NCI-H510A treated with DMSO at 0.1 percent for 48 hours (cell line): ENCODE measurements around the gene KIAA1328.
A peak's percentile ranks its signal among the peaks of the same experiment; 100 is the strongest.

ENCODE experiments used
- DNase-seq: peaks from one replicate; lab custom pipeline; 2025; lab: John Stamatoyannopoulos, UW

KIAA1328 gene

DNA sequence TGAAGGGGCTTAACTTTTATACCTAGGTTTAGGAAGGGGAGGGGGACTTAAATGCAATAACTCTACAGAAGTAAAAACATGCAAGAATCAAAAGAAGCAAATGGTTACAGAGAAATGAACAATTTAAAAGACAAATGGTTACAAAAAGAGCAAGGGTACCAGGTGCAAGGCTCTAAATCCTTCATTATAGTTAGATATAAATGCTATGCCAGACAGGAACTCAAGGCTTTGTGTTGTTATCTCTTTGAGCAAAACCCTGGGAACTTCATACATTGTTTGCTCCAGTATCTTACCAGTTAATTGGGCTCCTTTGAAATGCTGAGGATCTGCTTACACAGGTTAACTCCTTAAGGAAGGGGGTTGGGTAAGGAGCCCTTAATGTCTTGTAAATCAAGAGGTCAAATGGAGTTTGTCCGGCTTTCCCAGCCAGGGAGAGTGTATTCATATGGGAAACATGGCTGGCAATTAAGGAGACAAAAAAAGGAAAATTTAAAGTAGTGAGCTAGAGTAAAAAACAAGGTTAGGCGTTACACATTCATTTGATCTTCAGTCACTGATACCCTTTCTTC lies 389.2 kb downstream of the KIAA1328 start:
- no peak for DNase-seq

DNA sequence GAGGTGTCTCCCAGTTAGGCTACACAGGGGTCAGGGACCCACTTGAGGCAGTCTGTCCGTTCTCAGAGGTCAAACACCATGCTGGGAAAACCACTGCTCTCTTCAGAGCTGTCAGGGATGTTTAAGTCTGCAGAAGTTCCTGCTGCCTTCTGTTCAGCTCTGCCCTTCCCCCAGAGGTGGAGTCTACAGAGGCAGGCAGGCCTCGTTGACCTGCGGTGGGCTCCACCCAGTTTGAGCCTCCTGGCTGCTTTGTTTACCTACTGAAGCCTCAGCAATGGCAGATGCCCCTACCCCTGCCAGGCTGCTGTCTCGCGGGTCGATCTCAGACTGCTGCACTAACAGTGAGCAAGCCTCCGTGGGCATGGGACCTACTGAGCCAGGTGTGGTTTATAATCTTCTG lies 390.3 kb downstream of the KIAA1328 start:
- no peak for DNase-seq

DNA sequence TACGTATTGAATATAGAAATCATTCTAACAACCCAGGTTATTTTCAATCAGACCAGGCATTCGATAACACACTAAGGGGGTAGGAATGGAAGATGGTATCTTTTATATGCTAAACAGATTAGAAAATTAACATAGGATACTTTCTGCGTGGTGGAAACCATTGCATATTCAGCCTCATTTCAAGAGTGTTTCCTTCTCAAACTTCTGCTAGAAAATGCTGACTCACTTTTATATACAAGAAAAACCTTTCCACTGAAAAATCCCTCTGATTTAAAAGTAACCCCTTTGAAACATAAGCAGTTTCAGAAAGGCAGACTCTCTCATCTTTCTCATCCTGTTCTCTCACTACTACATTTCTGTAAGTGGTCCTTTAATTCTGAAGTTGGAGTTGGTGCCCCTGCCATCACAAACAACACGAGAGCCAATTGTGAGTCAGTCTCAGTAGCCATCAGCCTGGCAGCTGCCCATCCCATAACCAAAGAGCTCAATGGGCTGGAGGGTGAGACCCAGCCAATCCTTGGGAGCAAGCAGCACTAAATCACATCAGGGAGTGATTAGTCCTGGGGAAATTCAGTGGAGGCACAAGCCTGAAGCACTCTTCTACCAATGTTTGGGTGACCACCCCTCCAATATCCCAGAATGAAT lies 393.5 kb downstream of the KIAA1328 start:
- DNase-seq, result no peak

DNA sequence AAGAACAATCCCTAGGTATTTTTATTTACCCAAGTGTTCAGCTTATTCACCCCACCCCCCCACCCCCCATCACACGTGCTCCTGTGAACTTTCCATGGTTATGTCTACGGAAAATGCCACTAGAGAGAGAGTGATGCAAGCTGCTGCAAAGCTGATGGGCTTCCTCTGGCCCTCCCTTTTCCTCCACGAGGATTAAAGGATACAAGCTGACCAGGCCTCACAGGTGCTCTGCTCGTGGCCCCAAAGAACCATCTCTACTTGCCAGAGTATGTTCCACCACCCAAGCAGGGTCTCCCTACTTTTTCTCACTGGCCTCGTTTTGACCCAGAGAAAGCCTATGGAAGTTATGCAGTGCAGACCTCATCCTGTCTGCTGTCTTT lies 394.1 kb downstream of the KIAA1328 start:
- peak; percentile 41 for DNase-seq

DNA sequence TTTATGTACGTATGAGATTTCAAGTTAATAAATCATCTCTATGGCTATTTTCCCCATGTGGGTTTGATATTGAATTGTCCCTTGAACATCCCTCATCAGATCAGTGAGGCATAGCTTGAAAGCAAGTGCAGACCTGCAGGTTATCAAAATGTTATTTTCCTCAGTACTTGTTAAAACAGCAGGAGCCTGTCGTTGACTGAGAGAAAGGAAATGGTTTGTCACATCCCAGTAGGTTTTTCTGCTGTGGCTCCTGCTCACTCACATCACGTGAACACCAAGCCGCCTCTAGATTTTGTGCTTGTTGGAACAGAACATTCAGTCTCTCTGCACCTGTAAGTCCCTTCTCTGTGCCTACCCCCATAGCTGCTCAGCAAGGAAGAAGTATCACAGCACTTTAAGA lies 396.4 kb downstream of the KIAA1328 start:
- DNase-seq, result peak; percentile 58

DNA sequence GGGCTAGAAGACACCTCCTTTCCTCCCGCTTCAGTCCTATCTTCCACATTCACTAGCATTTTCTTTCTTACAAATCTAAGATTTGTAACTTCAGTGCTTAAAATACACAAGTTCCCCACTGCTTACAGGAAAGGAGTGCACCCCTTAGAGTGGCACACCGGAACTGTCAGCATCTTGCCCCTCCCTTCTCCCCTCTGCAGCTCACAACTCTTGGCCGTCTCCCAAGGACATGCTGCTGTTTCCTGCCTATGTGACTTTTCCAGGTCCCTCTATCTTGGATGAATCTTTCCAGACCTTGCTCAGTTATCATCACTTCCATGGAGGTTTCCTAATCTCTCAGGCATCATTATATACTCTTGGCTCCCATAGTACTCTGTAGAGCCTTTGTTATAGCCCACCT lies 401.8 kb downstream of the KIAA1328 start:
- no peak for DNase-seq

DNA sequence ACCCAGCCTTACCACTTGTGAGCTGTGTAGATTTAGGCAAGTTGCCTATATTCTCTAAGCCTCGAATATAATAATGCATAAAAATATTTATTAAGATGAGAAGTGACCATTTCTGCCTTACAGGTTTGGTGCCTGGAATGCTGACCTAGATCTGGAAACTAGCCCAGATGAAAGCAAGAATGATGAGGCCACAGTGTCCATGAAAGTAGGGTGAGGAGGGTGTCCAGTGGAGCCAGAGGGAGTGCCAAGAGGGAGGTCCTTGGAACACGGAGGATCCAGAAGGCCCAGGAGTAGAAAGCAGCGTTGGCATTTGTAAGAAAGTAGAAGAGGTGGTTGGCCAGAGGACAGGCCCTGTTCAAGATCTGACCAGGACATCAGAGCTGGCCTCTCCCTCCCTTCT lies 402.3 kb downstream of the KIAA1328 start:
- DNase-seq, result no peak

DNA sequence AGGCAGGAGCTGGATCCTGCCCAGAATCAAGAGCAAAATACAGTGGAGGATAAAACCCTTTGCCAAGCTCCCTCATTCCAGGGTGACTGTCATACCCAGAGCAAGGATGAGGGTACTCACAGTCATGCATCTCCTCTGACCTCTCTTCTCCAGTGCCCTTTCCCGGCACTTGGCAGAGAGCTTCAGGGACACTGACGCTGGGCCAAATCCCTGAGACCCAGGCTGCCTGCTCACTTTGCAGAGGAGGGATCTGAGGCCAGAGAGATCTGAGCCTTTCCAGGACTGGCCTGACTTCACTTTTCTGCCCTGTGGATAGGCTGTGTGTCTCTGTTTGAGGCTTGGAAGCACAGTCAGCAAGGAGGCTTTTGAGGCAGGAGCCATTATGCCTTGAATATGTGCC lies 406.7 kb downstream of the KIAA1328 start:
- DNase-seq, result no peak

DNA sequence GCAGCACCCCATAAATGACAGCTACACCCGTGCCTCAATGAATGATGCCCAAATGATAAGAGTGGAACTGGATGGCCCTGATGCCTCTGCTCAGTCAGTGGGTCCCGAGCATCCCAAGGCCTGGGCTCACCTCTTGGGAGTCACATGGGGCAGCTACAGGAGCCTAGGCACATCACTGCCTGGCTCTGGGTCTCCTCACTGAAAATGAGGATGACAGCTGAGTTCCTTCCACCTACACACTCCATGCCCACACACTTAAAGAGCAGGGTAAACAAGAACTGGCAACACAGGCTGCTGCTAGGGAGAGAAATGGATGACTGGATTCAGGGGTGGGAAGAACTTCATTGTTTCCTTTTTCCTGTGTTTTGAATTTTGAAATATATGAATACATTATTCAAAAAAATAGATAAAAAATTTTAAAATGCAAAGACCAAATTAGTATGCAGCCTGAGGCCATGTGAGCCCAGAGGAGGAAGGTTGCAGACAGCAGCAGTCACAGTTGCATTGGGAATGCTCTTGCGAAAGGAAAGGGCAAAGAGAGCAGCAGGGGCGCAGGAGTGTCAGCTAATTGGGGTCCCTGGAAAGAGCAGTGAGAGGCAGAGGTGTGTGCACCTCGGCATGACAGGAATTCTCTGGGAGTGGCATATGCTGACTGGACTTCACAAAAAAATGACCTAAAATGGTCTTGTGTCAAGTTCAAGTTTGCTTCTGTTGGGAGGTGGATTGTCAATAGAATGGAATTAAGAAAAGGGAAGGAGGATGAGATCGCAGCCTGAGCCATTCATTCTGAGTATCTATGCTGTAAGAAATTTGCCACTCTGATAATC lies 409.6 kb downstream of the KIAA1328 start:
- peak; percentile 82 for DNase-seq

DNA sequence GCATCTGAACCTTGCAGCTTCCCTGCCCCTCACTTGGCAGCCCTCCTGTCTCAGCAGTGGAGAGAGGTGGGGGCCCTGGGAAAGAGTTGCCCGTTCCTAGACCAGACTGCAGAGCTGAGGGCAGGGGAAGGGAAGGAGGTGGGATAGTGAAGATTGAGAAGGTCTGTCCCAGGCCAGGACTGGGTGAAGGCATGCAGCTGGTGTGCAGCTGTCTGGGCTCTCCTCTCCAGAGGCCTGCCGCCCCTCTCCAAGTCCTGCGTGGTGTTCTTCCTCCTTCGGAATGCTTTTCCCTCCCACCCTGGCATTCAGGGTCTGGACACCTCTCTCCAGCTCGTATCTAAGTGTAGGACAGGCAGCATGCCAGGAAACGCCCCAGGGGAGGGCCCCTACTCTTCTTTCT lies 413.2 kb downstream of the KIAA1328 start:
- DNase-seq, result no peak

DNA sequence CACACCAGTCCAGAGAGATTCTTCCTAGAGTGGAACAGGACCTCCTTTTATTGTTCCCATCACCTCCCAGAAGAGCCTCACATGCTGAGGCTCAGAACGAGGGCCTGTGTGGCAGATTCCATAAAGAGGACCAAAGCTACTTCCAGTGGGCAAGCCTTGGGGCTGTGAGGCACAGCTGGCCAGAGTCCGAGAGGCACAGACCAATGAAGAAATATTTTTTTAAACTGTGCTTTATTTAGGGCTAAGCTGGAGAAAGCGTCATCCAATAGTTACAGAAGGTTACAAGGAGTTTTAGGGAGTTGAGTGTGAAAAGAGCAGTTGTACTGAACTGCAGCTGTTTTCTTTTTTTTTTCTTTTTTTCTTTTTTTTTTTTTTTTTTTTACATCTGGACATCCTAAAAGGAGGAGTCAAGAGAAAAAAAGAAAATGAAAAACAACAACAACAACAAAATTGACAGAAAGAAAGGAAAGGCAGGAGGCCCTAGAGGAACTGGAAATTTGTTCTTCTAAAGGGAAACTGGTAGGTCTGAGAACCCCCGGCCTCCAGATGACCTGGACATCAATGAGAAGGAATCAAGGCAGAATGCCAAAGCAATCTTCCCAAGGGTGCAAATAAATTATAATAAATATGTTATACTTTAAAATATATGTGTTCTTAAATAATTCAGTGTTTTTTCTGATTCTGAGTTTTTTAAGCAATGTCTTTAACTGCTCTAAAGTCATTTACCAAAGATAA lies 414.1 kb downstream of the KIAA1328 start:
- no peak for DNase-seq

DNA sequence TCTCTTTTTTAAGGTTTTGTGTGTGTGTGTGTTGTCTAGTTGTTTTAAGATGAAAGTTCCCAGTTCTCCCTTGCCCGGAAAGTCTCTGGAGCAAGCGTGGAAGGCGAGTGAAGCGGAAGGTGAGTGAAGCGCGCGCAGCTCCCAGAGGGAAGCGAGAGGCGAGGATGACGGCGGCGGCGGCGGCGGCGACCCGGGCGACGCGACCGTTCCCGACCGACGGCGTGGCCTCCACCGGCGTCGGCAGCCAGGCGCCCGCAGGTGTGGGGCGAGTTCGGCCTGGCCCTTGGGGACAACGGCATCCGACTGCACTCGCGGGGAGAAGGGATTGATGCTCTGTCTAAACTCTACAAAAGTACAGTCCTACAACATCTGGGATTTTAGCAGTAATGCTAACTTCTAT lies 414.8 kb downstream of the KIAA1328 start:
- DNase-seq, result no peak

DNA sequence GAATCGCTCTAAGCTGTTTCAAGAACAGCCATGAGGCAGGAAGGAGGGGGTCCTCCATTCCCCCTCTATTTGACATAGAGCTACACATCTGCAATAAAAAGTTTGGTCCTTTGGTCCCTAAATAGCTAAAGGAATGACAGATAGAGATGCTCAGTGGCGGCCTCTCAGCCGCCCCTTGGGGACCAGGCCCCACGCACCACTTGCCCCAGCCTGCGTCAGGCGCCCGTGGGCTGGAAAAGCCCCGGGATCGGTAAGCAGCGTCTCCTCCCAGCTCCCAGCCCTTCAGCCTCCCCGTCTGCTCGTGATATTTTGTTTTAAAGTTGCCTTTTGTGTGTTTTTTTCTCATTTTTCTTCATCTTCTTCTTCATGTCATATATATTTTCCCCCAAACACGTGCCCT lies 415.7 kb downstream of the KIAA1328 start:
- no peak for DNase-seq

DNA sequence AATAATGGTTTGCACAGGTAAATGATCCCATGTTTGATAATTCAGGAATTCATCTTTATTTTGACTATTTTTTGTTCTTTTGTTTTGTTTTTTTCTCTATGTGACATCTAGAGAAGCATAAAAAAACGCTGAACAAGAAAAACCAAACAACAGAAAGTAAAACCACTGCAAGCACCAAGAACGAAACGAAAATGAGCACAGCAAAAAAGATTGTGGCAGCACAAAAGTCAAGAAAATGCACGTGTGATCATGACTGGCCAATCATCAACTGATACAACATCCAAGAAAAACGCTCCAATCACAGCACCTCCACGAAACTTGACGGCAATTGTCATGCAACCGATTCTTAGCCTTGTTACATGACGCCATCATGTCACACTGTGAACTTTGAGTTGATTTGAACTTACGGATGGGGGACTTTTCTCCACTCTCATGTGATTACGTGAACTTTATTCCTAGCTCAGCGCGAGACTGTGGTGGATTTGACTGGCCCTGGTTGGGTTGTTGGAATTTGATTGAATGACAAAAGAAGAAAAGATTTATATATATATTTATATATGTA lies 417.9 kb downstream of the KIAA1328 start:
- no peak for DNase-seq

DNA sequence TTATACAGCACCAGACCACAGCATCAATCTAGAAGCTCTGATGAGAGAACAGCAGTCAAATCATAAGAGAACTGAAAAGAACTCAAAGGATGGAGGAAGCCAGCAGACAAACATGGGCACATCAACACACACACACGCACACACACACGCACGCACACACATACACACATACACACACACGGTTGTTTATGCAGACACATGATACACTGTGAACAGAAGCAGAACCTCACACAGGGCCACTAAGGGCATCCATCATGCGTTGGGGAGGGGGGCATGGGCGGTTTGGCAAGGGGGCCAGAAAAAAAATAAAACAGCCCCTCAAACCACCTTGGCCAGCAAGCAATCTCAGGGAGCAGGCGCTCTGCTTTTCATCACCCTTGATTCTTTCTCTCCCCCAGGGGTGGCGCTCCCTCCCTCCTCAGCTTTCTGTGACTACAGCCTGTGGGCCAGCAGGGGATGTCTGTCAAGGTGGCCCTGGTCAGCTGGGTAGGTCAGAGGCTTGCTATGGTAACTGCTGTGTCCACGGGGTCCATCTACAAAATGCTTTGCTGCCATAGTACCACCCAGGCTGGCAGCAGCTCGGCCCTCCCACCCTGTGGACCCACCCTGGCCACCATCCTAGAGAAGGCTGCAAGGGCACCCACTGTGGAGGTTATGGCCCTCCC lies 418.7 kb downstream of the KIAA1328 start:
- no peak for DNase-seq

DNA sequence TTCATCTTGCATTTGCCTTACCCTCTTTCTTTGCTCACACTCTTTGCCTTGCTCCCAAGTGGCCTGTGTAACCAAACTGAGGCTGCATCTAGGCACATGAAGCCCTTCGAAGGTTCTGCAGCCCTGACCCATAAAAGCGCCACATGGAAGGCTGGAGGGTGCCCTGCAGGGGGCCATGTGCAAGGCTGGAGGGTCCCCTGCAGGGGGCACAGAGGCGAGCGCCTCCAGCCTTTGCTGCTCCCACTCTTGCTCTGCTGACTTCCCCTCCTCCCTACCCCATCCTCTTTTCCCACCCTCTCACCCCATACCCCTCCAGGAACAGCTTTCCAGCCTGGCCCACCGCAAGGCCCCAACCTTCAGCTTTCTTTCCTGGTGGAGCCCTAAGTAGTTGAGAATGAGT lies 419.4 kb downstream of the KIAA1328 start:
- no peak for DNase-seq

DNA sequence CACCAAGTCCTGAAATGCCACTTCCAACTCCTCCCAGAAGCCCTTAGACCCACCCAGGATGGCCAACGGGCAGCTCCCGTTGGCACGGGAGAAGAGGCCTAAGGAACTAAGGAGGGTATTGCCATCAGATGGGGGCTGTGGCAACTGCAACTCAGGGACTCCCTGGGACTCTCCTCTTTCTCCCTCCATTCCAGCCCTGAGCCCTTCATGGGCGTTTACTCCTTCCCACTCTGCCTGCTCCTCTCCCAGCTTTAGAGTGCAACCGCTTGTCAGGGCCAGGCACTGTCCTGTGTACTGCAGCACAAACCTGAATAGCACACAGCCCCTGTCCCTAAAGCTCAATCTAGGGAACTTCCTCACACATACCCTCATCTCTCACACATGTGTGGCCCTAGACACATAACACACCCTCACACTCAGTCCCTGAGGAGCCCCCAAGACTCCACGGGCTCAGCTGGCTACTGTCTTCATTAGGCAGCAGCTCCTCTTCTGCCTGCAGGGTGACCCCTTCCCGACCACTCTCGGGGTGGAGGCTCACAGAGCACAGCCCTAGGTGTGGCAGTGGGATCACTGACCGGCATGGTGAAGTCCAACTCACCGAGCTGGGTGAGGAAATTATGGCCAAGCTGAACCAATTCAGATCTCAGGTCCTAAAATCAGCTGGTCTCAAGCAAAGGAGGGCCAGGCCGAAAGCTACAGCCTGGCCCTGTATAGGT lies 420.4 kb downstream of the KIAA1328 start:
- DNase-seq, result no peak

DNA sequence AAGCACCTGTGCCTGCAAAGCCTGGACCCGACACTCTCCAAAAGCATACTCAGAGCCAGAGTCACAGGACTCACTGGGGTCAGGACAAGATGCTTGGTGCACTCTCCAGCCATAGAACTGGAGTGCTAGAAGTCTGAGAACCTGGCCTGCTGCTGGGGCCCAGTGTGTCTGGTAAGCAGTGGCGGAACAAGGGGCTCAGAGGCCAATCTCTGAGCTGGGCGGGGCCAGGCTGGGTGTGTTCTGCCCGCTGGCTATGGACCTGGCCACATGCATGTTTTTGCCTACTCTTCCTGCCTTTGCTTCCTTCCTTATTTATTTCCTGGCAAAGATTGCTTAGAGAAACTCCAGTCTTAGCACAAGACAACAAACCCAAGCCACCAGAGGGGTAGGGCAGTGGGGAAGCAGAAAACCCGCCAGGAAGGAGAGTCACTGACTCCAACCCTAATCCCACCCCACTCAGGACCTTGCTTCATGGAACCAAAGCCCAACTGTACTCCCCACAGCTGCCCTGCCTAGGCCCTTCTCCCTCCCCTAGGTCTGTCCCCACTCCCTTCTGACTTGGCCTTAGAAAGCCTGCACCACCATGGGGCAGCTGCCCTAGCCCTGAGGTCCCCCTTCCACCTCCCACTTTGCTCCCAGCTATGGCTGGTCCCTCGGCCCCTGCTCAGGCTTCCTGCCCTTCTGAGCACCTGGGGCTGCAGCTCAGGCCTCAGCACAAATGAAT lies 421.1 kb downstream of the KIAA1328 start:
- DNase-seq, result peak; percentile 8

DNA sequence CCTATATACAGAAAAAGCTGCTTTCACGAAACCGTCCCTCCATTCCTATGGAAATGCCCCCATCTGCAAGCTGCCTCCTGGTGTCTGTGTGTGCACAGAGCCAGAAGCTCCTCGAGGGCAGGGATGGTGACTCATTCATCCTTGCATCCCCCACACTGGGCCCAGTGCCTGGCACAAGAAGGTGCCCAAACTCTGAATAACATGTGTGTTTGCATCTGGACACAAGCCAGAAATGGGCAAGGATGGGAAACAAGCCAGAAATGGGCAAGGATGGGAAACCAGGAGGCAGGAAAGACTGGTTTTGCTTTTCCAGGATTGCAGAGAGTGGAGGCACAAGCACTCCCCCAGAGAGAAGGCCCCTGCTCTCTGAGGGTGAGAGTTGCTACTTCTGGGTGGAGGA lies 422.8 kb downstream of the KIAA1328 start:
- no peak for DNase-seq

DNA sequence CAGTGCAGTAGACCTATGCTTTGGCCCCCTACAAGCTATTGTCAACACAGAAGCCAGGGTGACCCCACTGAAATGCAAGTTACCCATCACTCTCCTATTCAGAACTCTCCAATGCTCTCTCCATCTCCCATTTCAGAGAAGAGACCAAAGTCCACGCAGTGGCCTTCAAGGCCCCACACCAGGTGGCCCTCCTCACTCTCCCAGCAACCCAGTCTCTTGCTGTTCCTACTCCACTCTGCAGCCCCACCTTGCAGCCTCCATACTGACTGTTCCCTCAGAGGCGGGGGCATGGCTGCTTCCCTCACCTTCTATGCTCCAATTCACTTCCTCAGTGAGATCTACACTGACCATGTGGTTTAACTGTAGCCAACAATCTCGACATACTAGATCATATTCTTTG lies 423.4 kb downstream of the KIAA1328 start:
- DNase-seq, result no peak
